Ovary (tissue), 3 donors: ENCODE data around the gene LGR6.

Source experiments
- CTCF ChIP-seq, 3 donors: fragments of 450-650 bp in 2 of 3; fragments of 200-600 bp in 1 of 3; IDR thresholded peaks; one replicate each; pipeline versions ENCODE4 v1.5.1 to v1.8.0; 2016 to 2022; ENCODE audit warnings: antibody characterized with exemption in 3 of 3, mild to moderate bottlenecking in 1 of 3
- POLR2A ChIP-seq: fragments of 450-650 bp; IDR thresholded peaks from one replicate; pipeline ENCODE4 v1.6.1; 2017; ENCODE audit warnings: antibody characterized with exemption, mild to moderate bottlenecking, moderate library complexity
- donor health status: DM: no; HTN: no; CAD: no.

DNA sequence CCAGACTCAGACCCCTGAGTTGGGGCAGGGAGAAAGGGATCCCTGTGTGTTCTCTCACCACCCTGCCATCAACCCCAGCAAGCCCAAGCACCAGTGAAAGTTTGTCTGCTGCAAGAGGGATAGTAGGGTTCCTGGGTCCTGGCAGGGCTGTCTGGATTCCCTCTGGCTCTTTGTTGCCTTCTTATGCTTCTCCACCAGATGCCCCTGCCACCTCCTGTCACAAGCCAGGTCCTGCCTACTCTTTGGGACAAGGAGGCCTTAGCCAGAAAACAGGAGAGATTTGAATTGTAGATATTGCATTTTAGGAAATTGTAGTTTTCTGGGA lies 126.4 kb downstream of the LGR6 start:
- TF ChIP-seq CTCF (IDR thresholded peaks at IDR 0.05) (no peak), POLR2A (no peak)
